Neural cell (in vitro differentiated cells): ENCODE measurements around the gene FBXL22. TPM values are rescaled to one million over a fixed set of nuclear protein-coding genes. Genes with fewer than 3 reads are reported as not detected.

Experiments
- H2AFZ ChIP-seq: fragments of 200-600, 300-800 bp; sonication (generic), shearing (Covaris generic); 2 replicates; pipeline ENCODE4 v1.6.0; 2014; ENCODE audit warnings: low read depth, mild to moderate bottlenecking, antibody characterized with exemption, low read length, moderate library complexity
- H3F3A ChIP-seq: fragments of 200-600 bp; shearing (Covaris generic); 2 replicates; pipeline ENCODE4 v1.6.1; 2016; ENCODE audit warnings: mild to moderate bottlenecking, moderate library complexity, mixed read lengths, antibody characterized with exemption, low read length; ENCODE audit not compliant: insufficient read depth, poor library complexity, severe bottlenecking
- H3K27ac ChIP-seq: fragments of 200-600, 300-800 bp; sonication (generic), shearing (Covaris generic); 2 replicates; pipeline ENCODE4 v1.5.1; 2014; ENCODE audit warnings: mild to moderate bottlenecking, low read length, moderate library complexity
- H3K27me3 ChIP-seq: fragments of 300-800, 200-600 bp; sonication (generic), shearing (Covaris generic); 2 replicates; pipeline ENCODE4 v1.6.0; 2014; ENCODE audit warnings: mild to moderate bottlenecking, low read depth, low read length, moderate library complexity; ENCODE audit not compliant: insufficient read depth
- H3K36me3 ChIP-seq: fragments of 300-800, 200-600 bp; sonication (generic), shearing (Covaris generic); 2 replicates; pipeline ENCODE4 v1.5.1; 2014; ENCODE audit warnings: mild to moderate bottlenecking, antibody characterized with exemption, low read length, moderate library complexity; ENCODE audit not compliant: insufficient read depth
- H3K4me2 ChIP-seq: fragments of 300-800, 200-600 bp; sonication (generic), shearing (Covaris generic); 2 replicates; pipeline ENCODE4 v1.6.0; 2014; ENCODE audit warnings: mild to moderate bottlenecking, low read length
- H3K4me3 ChIP-seq: fragments of 300-800, 200-600 bp; sonication (generic), shearing (Covaris generic); 2 replicates; pipeline ENCODE4 v1.5.1; 2014; ENCODE audit warnings: mild to moderate bottlenecking, low read length, moderate library complexity
- H3K79me2 ChIP-seq: fragments of 200-600 bp; shearing (Covaris generic); replicated peaks from 2 replicates; pipeline ENCODE4 v1.6.0; 2014; ENCODE audit warnings: mild to moderate bottlenecking, low read length, moderate library complexity; ENCODE audit not compliant: insufficient read depth
- H3K9ac ChIP-seq: fragments of 300-800, 200-600 bp; sonication (generic), shearing (Covaris generic); 2 replicates; pipeline ENCODE4 v1.6.1; 2016; ENCODE audit warnings: mild to moderate bottlenecking, low read length, mixed read lengths
- H3K9me2 ChIP-seq: fragments of 200-600 bp; shearing (Covaris generic); 2 replicates; pipeline ENCODE4 v1.6.1; 2016; ENCODE audit warnings: mild to moderate bottlenecking, low read length, mixed read lengths; ENCODE audit not compliant: insufficient read depth
- H3K9me3 ChIP-seq: fragments of 200-600, 300-800 bp; sonication (generic), shearing (Covaris generic); 2 replicates; pipeline ENCODE4 v1.6.1; 2016; ENCODE audit warnings: mild to moderate bottlenecking, mixed run types, low read length, moderate library complexity, mixed read lengths
- H4K20me1 ChIP-seq: fragments of 200-600 bp; shearing (Covaris generic); 2 replicates; pipeline ENCODE4 v1.6.1; 2016; ENCODE audit warnings: mild to moderate bottlenecking, mixed run types; ENCODE audit not compliant: insufficient read depth
- CTCF ChIP-seq: fragments of 450-650 bp; IDR thresholded peaks from 2 replicates; pipeline ENCODE4 v1.5.1; 2014; ENCODE audit warnings: antibody characterized with exemption, mild to moderate bottlenecking, moderate library complexity; ENCODE audit not compliant: poor library complexity, severe bottlenecking
- EP300 ChIP-seq: fragments of 450-650 bp; conservative IDR thresholded peaks from 2 replicates; pipeline ENCODE4 v1.6.1; 2014; ENCODE audit warnings: antibody characterized with exemption, mild to moderate bottlenecking, moderate library complexity; ENCODE audit not compliant: poor library complexity, severe bottlenecking
- EZH2 ChIP-seq: fragments of 200-600, 300-800 bp; shearing (Covaris generic), sonication (generic); IDR thresholded peaks from 2 replicates; pipeline ENCODE4 v1.6.1; 2014; ENCODE audit warnings: antibody characterized with exemption, low read length, borderline replicate concordance, mild to moderate bottlenecking; ENCODE audit not compliant: insufficient read depth, poor library complexity, severe bottlenecking
- MXI1 ChIP-seq: fragments of 450-650 bp; conservative IDR thresholded peaks from 2 replicates; pipeline ENCODE4 v1.6.1; 2014; ENCODE audit warnings: antibody characterized with exemption, mild to moderate bottlenecking; ENCODE audit not compliant: poor library complexity, severe bottlenecking
- POLR2AphosphoS5 ChIP-seq: IDR thresholded peaks from 2 replicates; pipeline ENCODE4 v1.6.1; 2012
- RAD21 ChIP-seq: fragments of 450-650 bp; conservative IDR thresholded peaks from 2 replicates; pipeline ENCODE4 v1.6.1; 2014; ENCODE audit warnings: antibody characterized with exemption, mild to moderate bottlenecking, moderate library complexity
- REST ChIP-seq: IDR thresholded peaks from 2 replicates; pipeline ENCODE4 v1.6.1; 2012; ENCODE audit warnings: borderline replicate concordance
- SMC3 ChIP-seq: fragments of 450-650 bp; conservative IDR thresholded peaks from 2 replicates; pipeline ENCODE4 v1.6.1; 2014; ENCODE audit warnings: antibody characterized with exemption, mild to moderate bottlenecking, moderate library complexity; ENCODE audit not compliant: poor library complexity
- TAF1 ChIP-seq: IDR thresholded peaks from 2 replicates; pipeline ENCODE4 v1.6.1; 2012; ENCODE audit warnings: low read depth
- polyA minus RNA-seq: library from RNA; depleted of rRNA, polyadenylated mRNA; stranded (reverse); fragments of >200 nt; gene quantifications from 2 replicates; pipeline ENCODE4 v1.2.3, GENCODE V29; 2014
- polyA plus RNA-seq: library from polyadenylated mRNA; depleted of rRNA; stranded (reverse); fragments of >200 nt; gene quantifications from 2 replicates; pipeline ENCODE4 v1.2.3, GENCODE V29; 2014

The FBXL22 gene
- 0.28 and 0.41 TPM in 2 replicates for polyA plus RNA-seq
- 0.58 and 4.1 TPM in 2 replicates for polyA minus RNA-seq

- no peak within 1 kb of the TSS for H3K4me3 ChIP-seq
- H3K4me2 ChIP-seq = no peak within 1 kb of the TSS
- no peaks in the 10 kb centered on the region for H4K20me1 ChIP-seq
- TF ChIP-seq EZH2 (no peak), SMC3 (no peak)
- H3K9ac ChIP-seq = no peak within 1 kb of the TSS
- H3K27ac ChIP-seq = no peak within 1 kb of the TSS
- no peak within 1 kb of the TSS for H2AFZ ChIP-seq
- H3K9me3 ChIP-seq = no peaks in the 10 kb centered on the region
- no peaks in the 10 kb centered on the region for H3K27me3 ChIP-seq
- H3K79me2 ChIP-seq = no peaks in the 10 kb centered on the region
- no peaks in the 10 kb centered on the region for H3F3A ChIP-seq
- H3K36me3 ChIP-seq = peaks cover 10% of the 10 kb centered on the region
- no peaks in the 10 kb centered on the region for H3K9me2 ChIP-seq
These were observed at the start of gene FBXL22 for GRCh38 chr15:63597038-63597790. Gene FBXL22 (plus strand): TSS chr15:63597387. CDS start chr15:63597393, 6 bp downstream.

GRCh38 chr15:63551400-63551799 is 45.8 kb upstream of the FBXL22 start:
- no peak overlapping the region for H3K4me3 ChIP-seq
- no peak overlapping the region for H3K27ac ChIP-seq
- H4K20me1 ChIP-seq = no peaks in the 10 kb centered on the region
- no peak overlapping the region for H3K4me2 ChIP-seq
- no peaks in the 10 kb centered on the region for H3F3A ChIP-seq
- no peak overlapping the region for H3K9ac ChIP-seq
- peaks cover 10% of the 10 kb centered on the region for H3K36me3 ChIP-seq
- TF ChIP-seq REST (no peak), SMC3 (no peak), EP300 (no peak), EZH2 (no peak), TAF1 (no peak), CTCF (no peak), POLR2AphosphoS5 (no peak), RAD21 (no peak), MXI1 (no peak)
- no peak overlapping the region for H2AFZ ChIP-seq
- H3K27me3 ChIP-seq = no peaks in the 10 kb centered on the region
- H3K79me2 ChIP-seq = peaks cover 24% of the 10 kb centered on the region
- H3K9me2 ChIP-seq = no peaks in the 10 kb centered on the region
- no peaks in the 10 kb centered on the region for H3K9me3 ChIP-seq
